Measurements from ENCODE around the gene KRT12.

KRT12 gene

GRCh38 chr17:40902498-40902897 lies 35.5 kb upstream of the KRT12 start:
- no peak for TF ChIP-seq CREB5 (CRISPR knock-in tag; IDR thresholded peaks at IDR 0.05; ENCODE audit: low read depth)
- TF ChIP-seq PATZ1 (CRISPR knock-in tag; IDR thresholded peaks at IDR 0.05; ENCODE audit: borderline replicate concordance): no peak
- TF ChIP-seq ZFP3 (CRISPR knock-in tag; IDR thresholded peaks at IDR 0.05): no peak
- TF ChIP-seq ZNF70 (CRISPR knock-in tag; IDR thresholded peaks at IDR 0.05): no peak
- TF ChIP-seq OSR1 (CRISPR knock-in tag; IDR thresholded peaks at IDR 0.05): no peak
- no peak for TF ChIP-seq TOX (CRISPR knock-in tag; IDR thresholded peaks at IDR 0.05; ENCODE audit: borderline replicate concordance)
- no peak for TF ChIP-seq ZNF565 (CRISPR knock-in tag; conservative IDR thresholded peaks at IDR 0.05; ENCODE audit: low read depth)
- TF ChIP-seq ARNTL (CRISPR knock-in tag; IDR thresholded peaks at IDR 0.05; ENCODE audit: borderline replicate concordance, low read depth): no peak
- no peak for TF ChIP-seq ZNF8 (CRISPR knock-in tag; IDR thresholded peaks at IDR 0.05)
- no peak for TF ChIP-seq ZC3H10 (CRISPR knock-in tag; IDR thresholded peaks at IDR 0.05)
- no peak for TF ChIP-seq BACH2 (CRISPR knock-in tag; IDR thresholded peaks at IDR 0.05; ENCODE audit: borderline replicate concordance)
- ATAC-seq: no peak

GRCh38 chr17:40901981-40902474 lies 35.0 kb upstream of the KRT12 start:
- no peak for ATAC-seq
- TF ChIP-seq PATZ1 (CRISPR knock-in tag; IDR thresholded peaks at IDR 0.05; ENCODE audit: borderline replicate concordance): no peak
- no peak for TF ChIP-seq ESRRG (CRISPR knock-in tag; IDR thresholded peaks at IDR 0.05)
- no peak for TF ChIP-seq GLIS3 (CRISPR knock-in tag; IDR thresholded peaks at IDR 0.05)
- no peak for TF ChIP-seq CSDC2 (CRISPR knock-in tag; IDR thresholded peaks at IDR 0.05)
- no peak for TF ChIP-seq CREB5 (CRISPR knock-in tag; IDR thresholded peaks at IDR 0.05; ENCODE audit: low read depth)

GRCh38 chr17:40900809-40901356 lies 33.9 kb upstream of the KRT12 start:
- no peak for ATAC-seq
- no peak for TF ChIP-seq POU6F1 (CRISPR knock-in tag; IDR thresholded peaks at IDR 0.05; ENCODE audit: borderline replicate concordance, low read depth)
- no peak for TF ChIP-seq CSDC2 (CRISPR knock-in tag; IDR thresholded peaks at IDR 0.05)
- no peak for TF ChIP-seq RARB (CRISPR knock-in tag; IDR thresholded peaks at IDR 0.05)
- TF ChIP-seq GLIS3 (CRISPR knock-in tag; IDR thresholded peaks at IDR 0.05): no peak
- no peak for TF ChIP-seq SNAI2 (CRISPR knock-in tag; IDR thresholded peaks at IDR 0.05)
- no peak for TF ChIP-seq TSHZ2 (CRISPR knock-in tag; IDR thresholded peaks at IDR 0.05)
- TF ChIP-seq PATZ1 (CRISPR knock-in tag; IDR thresholded peaks at IDR 0.05; ENCODE audit: borderline replicate concordance): no peak

All from SK-N-SH treated with all-trans-retinoic acid at 6 μM for 48 hours (cell line).